ENCODE measurements around the gene FOXB2. TPM values are rescaled to one million over a fixed set of nuclear protein-coding genes. Genes with fewer than 3 reads are reported as not detected.

FOXB2 gene
- total RNA-seq, 2 donors from 2014 or later: not detected

DNA sequence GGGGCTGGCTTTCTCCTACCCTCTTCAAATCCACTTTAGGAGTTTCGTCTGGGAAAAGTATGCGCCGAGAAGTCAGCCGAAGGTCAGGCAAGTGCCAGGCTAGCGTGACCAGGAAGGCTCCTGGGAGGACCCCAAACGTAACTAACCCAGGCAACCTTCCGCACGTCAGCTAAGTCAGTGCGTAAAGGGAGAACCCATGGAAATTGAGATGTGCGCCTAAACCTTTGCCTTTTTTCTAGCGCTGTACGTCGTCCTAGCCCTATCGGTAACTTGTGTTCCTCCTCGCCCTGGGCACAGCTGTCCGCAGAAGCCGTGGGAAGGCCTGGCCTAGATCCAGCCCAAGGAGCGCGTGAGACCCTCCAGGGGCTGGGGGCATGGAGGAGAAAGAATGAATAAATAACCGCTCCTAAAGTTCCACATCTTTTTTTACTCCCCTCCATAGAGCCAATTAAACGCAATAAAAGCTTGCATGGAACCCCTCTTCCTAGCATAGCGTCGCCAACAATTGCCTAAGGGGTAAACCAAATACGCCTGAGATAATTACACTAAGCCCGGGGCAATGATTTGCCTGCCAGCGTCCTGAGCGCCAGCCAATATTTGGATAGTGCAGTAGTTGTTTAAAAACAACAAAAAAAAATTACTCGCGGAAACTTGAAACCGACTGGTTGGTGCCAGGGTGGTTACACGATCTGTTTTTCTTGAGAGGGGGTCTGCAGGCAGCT is 4.0 kb upstream of the FOXB2 start:
- no peak for DNase-seq
- no peak for ATAC-seq
- intact Hi-C loops (cut with DNase I): no loop called here

DNA sequence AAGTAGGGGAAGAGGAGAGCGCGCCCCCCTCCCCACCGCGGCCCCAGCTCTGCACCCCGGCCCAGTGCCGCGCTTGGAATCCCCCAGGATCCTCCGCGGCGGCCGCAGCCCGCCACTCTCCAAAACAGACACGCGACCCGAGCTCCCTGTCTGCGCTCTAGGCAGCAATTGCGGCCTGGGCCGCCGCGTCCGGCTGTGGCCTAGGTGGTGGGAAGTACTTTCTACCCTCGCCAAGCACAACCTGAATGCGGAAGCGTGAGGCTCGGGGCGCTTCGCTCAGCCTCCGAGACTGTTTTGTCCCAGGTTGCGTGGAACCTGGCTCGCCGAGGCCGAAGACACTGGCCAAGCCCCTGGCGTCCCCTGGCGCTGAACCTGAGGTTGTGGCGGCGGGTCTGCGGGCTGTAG is 3.3 kb upstream of the FOXB2 start:
- intact Hi-C loops (cut with DNase I): no loop called here
- ATAC-seq: no peak
- DNase-seq: no peak

DNA sequence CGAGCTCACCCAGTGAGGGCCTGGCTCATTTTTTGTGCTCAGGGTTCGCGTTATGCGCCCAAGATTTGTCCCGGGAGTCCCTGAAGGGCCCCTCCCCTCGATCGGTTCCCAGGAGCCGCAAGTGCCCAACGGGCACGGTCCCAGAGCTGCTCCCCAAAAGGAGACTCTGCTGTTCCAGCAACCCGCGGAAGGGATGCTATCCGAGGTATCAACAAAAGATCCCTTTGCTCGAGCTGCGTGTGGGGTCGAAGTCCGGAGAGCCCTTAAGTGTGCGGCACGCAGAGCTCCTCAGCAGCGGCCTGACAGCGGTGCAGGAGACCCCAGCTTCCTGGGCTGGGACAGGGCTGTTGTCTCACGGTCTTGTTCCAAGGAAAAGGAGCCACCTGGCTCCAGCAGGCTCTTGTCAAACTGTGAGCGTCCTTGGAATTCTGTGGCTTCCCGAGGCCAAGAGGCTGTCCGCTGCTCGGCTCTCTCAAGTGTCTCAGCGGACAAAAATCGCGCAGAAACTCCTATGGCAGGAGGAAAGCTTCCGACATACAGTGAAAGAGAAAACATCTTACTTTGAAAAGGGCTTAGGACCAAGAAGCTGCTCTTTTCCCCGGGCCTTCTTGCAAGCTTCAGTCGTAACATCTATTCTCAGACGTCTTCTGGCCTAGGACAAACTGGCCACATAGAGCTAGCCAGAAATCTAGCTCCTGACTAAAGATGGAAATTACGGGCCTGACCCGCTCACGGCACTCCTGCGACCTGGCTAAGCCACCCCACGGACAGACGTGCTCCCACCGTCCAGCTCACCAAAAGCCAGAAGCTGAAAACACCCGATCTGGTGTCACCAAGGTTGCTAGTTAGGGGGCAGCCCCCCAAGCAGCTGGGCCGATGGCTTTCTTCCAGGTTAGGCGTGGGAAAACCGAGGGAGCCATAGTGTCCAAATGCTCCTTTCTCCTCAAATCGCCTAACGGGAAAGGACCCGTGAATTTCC is 2.6 kb upstream of the FOXB2 start:
- DNase-seq: no peak
- no peak for ATAC-seq
- intact Hi-C loops (cut with DNase I): no loop called here

DNA sequence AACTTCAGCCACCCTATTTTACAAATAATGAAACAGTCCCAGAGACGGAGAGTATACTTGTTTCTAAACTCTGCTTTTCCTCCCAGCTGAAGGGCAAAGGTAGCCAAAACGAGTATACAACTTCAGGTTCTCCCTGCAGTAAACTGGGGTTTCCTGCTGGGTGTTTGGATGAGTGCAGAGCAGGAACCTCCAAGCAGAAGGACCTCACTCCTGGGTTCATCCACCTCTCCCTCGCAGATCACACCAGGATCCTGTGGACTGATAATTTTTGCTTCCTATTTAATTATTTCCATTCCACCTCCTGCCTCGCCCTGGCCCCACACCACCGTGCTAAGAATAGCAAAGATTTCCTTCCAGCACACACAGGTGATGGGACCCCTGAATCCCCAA is 2.0 kb upstream of the FOXB2 start:
- no peak for DNase-seq
- no peak for ATAC-seq
- intact Hi-C loops (cut with DNase I): no loop called here

DNA sequence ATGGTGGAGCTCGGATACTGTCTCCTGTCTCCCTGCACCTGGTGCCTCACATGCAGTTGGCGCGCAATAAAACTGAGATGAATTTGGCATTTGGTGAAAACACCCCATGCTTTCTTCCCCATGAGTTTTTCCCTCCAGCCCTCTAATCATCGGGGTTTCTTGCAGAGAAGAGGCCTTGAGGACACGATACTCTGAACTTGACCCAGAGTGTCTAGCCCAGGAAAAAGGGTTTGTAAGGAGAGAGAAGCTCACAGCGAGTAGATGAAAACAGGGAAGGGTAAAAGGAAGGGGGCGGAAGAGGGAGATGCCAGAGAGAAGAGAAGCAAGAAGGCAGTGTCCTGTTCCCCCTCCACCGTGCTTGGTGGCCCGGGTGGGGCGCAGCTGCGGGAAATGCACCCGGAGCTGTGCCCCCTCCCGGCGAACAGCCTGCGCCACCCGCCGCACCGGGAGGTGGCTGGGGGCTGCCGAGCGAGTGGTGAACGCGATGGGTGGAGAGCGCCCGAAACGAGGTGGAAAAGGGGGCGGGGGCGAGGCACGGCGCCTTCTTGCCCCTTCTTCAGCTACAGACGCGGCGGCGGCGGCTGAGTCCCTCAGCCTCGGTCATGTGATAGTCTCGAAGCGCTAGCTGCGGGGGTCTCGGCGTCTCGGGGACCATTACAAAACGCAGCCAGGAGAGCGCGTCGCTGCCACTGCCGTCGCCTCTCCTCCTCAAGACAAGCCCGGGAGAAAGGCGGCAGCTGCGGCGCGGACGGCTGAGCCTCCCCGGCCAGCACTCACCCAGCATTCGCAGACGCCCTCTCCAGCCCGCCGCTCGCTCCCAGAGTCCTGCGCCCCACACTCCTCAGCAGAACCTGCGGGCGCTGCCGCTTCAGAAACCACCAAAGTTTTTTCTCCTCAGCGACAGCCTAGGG is 1.1 kb upstream of the FOXB2 start:
- ATAC-seq: peak in 1 of 2 donors; percentile 10
- DNase-seq: no peak
- intact Hi-C loops (cut with DNase I): no loop called here

DNA sequence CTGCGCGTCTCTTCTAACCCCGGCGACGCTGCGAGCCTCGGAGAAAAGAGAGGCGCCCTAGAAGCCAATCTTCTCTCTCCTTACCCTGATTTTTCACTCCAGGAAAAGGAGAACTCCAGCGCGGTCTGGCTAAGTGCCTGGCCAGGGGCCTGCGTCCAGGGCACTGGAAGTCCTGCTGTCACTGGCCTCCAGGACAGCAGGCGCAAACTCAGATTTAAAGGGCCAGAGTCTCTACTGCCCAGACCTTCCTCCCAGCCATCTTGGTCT is 553 bp upstream of the FOXB2 start:
- ATAC-seq (peak in 1 of 2 donors; percentile 21), DNase-seq (no peak)
- intact Hi-C loops (cut with DNase I): no loop called here

DNA sequence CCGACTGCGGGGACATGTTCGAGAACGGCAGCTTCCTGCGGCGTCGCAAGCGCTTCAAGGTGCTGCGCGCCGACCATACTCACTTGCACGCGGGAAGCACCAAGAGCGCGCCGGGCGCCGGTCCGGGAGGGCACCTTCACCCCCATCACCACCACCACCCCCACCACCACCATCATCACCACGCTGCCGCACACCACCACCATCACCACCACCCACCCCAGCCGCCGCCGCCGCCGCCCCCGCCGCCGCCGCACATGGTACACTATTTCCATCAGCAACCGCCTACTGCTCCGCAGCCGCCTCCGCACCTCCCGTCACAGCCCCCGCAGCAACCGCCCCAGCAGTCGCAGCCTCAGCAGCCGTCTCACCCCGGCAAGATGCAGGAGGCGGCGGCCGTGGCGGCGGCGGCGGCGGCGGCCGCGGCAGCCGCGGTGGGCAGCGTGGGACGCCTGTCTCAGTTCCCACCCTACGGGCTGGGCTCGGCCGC is 514 bp downstream of the FOXB2 start:
- no peak for ATAC-seq
- intact Hi-C loops (cut with DNase I): no loop called here
- no peak for DNase-seq

DNA sequence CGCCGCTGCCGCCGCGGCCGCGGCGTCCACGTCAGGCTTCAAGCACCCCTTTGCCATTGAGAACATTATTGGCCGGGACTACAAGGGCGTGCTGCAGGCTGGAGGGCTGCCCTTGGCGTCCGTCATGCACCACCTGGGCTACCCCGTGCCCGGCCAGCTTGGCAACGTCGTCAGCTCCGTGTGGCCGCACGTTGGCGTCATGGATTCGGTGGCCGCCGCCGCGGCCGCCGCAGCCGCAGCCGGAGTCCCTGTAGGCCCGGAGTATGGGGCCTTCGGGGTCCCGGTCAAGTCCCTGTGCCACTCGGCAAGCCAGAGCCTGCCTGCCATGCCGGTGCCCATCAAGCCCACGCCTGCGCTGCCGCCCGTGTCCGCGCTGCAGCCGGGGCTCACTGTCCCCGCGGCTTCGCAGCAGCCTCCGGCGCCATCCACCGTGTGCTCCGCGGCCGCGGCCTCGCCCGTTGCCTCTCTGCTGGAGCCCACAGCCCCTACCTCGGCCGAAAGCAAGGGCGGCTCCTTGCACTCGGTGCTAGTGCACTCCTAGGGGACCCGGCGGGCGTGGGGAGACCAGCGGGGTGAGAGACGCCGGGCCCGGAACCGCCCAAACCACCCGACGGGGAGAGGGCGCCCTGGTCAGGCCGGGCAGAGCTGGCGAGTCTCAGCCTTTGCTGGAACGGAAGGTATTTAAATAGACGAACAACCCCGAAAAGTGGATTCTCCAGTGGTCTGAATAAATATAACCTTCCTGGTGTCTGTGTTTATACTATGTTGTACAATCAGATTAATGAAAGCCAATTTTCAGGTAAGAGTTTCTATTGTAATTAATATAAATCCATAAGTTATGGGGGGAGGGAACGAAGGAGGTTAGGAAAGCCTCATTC is 1.2 kb downstream of the FOXB2 start:
- intact Hi-C loops (cut with DNase I): no loop called here
- ATAC-seq: no peak
- no peak for DNase-seq

DNA sequence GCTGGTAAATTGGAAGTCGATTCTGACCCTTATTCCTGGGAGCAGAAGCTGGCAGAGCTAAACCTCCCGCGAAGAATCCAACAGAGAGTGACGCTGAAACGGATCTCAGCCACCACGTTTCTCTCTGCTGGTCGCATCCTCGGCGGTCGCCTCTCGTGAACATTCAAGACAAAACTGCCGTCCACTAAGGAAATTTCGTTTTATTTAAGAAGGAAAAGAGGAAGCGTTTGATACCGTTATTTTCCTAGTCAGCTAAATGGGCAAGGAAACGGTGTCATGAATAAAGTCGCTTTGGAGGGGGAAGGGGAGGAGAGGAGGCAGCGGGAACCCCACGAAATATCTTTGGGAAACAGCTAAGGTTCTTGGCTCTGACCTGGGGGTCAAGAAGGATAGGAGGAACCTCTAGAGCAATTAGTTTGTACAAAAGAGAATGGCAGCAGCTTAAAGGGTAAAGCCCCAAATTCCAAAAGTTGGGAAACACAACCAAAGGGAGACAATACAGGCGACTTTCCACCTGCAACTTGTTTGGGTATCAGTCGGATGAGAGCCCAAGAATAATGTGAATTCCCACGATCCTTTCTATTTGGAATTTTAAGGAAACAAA is 1.9 kb downstream of the FOXB2 start:
- intact Hi-C loops (cut with DNase I): no loop called here
- DNase-seq: no peak
- ATAC-seq: no peak

DNA sequence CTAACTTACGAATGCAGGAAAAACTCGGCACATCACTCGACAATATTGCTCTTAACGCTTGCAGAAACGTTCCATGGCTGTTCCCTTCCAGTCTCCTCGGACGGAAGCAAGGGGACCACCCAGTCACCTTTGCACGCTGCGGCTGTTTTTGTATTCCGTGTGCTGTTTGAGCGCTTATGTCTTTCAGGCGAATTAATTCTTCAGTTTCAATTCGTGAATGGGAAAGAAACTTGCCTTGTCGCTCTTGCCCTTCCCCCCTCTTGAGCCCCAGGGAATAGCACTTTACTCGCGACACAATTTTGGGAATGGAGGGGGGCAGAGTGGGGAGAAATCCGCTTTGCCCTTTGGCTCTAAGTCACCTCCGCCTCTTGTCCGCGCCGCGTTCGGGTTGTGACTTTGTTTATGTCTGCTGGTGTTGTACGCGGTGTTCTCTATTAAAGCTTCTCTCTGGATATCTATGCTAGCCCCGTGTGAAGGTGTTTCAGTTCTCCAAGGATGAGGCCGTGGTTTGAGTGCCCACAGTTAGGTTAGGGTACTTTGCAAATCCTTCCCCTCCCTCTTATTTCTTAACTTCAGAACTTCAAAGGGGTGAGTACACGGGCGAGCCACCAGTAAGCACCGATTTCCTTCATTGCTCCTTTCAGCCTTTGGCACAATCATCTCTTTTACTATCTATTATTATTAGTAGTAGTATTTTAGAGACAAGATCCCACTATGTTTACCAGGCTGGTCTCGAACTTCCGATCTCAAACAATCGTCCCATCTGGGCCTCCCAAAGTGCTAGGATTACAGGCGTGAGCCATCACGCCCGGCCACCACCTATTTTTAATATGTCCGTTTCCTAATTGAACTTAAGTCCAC is 2.7 kb downstream of the FOXB2 start:
- ATAC-seq (no peak), DNase-seq (no peak)
- intact Hi-C loops (cut with DNase I): no loop called here

DNA sequence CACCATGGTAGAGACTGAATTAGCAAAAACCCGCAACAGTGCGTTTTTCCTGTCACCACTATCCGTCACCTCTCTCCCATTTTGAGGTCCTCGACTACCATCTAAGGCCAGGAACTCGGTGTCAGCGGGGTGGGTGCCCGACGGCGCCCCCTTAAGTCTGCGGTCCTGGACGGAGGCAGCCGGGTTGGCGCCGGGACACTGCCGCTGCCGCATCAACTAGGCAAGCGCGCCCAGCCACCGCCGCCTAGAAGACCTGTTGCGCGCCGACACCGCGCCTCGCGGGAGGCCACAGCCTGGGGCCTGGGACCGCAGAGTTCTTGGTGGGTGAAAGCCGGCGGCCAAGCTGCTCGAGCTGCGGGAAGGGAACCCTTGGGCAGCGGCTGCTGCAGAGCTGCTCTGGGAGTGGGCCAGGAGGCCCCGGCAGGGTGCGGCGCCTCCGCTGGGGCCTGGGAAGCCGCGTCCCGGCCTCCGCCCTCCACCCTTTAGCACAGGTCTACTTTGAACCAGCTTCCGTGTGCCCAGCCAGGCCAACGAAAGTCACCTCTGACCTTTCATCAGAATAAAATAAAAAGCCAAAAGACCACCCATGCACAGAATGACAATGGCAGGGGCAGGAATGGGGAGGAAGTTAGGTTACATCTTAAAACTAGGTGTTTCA is 3.5 kb downstream of the FOXB2 start:
- intact Hi-C loops (cut with DNase I): no loop called here
- DNase-seq (no peak), ATAC-seq (peak in 1 of 2 donors; percentile 30)

DNA sequence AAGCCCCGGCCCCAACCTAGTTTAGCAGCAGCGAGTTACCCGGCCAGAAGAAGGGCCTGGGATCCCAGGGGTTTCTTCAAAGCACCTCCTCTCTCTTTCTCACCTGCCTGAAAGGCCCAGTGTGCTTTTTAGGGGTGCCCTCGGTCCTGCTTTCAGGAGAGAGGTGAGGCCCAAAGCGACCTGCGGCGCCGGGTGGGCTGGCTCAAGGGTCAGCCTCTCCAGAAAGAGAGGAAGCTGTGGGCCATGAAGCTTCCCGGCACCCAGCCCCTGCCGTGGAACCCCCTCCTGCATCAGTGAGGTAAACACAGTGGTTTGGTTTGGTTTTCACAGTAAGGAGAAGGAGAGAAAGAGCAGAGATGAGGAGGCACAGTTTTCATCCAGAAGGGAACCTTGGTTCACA is 4.3 kb downstream of the FOXB2 start:
- ATAC-seq (no peak), DNase-seq (no peak)
- intact Hi-C loops (cut with DNase I): no loop called here

DNA sequence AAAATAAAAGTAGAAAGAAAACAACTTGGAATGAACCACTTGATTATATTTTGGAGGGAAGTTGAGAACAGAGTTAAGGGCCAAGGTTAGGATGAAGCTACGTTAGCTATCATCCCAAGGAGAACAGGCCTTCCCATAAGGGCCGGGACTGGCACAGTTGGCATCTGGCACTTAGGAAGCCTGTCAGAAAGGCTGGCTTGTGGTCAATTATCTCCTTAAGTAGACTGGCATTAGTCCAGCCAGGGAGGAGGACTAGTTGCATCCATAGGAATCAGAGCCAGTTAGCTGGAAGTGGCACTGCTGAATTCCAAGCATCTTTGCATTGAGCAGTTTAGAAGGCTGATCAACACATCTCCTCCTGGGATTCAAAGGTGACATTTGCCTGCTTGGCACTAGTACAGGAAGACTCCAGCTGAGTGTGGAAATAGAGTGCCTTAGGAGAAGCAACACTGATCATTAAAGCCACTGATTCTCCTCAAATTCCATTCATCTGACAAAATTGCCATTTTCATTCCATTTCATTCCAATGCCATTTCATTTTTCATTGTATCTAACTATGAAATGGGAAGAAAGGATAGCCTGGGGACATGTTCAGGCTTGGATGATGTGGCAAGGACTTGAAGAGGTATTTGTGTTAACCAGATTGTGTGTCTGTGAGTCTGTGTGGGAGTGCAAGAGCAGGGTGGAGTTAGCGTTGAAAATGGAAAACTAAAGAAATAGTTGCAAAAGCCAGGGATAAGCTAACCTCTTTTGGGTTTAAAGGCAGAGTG is 5.5 kb downstream of the FOXB2 start:
- ATAC-seq (no peak), DNase-seq (no peak)
- intact Hi-C loops (cut with DNase I): no loop called here

DNA sequence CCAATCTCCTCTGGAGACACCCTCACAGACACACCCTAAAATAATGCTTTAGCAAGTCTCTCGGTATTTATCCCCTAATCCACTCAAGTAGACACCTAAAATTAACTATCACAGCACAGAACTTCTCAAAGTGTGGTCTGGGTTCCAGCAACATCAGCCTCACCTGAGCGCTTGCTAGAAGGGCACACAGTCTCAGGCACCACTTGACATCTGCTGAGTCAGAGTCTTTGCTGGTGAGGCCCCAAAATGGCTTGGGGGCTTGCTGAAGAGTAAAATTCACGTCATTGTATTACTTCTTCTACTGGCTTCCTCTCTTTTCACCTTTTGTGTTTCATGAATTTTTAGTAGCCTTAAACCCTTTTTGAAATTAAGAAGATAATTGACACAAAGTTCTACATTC is 9.0 kb downstream of the FOXB2 start:
- DNase-seq (no peak), ATAC-seq (no peak)
- intact Hi-C loops (cut with DNase I): no loop called here

DNA sequence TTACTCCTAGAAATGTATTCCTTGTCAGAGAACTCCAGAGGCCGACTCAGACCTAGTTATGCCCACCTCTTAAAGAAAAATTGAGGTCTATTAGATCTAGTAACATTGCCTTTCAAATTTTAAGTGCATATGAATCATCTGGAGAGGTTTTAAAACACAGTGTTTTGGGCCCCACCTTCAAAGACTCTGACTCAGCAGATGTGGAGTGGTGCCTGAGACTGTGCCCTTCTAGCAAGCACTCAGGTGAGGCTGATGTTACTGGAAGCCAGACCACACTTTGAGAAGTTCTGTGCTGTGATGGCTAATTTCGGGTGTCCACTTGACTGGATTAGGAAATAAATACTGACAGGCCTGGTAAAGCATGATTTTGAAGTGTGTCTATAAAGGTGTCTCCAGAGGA is 10.6 kb downstream of the FOXB2 start:
- intact Hi-C loops (cut with DNase I): no loop called here
- DNase-seq: no peak
- no peak for ATAC-seq
